WTC11 (cell line): ENCODE measurements around the gene PPP1R12A. TPM values are rescaled to one million over a fixed set of nuclear protein-coding genes. Genes with fewer than 3 reads are reported as not detected.

ENCODE experiments used
- ATAC-seq: fragments of 200-7000 bp; cut with Tn5 transposase; 2 replicates; pipeline ENCODE4 v1.10.0; 2021; ENCODE audit warnings: mild to moderate bottlenecking, moderate library complexity
- CTCF ChIA-PET: fragments of 300-600 bp; sonication (Branson Sonifier 250); formaldehyde crosslinking; loops from one replicate; lab custom pipeline; 2021; ENCODE audit warnings: antibody characterized with exemption; lab: Charles Lee
- POLR2A ChIA-PET: fragments of 350-600 bp; sonication (Branson Sonifier 250); formaldehyde crosslinking; loops from one replicate; lab custom pipeline; 2021; ENCODE audit warnings: antibody characterized with exemption; lab: Charles Lee
- DNase-seq: peaks from one replicate; pipeline ENCODE4 v3.0.0; 2021; ENCODE audit warnings: low spot score
- H3K27ac Mint-ChIP-seq: 2 replicates; pipeline ENCODE4 v1.8.0; 2021; ENCODE audit warnings: mixed read lengths
- H3K27me3 Mint-ChIP-seq: 2 replicates; pipeline ENCODE4 v1.8.0; 2021; ENCODE audit warnings: low read depth, mild to moderate bottlenecking, moderate library complexity, mixed read lengths
- H3K36me3 Mint-ChIP-seq: 2 replicates; pipeline ENCODE4 v1.8.0; 2021; ENCODE audit warnings: mixed read lengths
- H3K4me1 Mint-ChIP-seq: 2 replicates; pipeline ENCODE4 v1.8.0; 2022; ENCODE audit warnings: mixed read lengths
- H3K4me3 Mint-ChIP-seq: 2 replicates; pipeline ENCODE4 v1.8.0; 2021; ENCODE audit warnings: mild to moderate bottlenecking, moderate library complexity, mixed read lengths
- H3K9me3 Mint-ChIP-seq: 2 replicates; pipeline ENCODE4 v1.8.0; 2021; ENCODE audit warnings: mixed read lengths
- JUN ChIP-seq: sonication (generic); formaldehyde crosslinking; IDR thresholded peaks from 2 replicates; pipeline ENCODE4 v1.8.0; 2023; ENCODE audit warnings: mild to moderate bottlenecking, missing genetic modification reagents
- MXD4 ChIP-seq: fragments of 250-450 bp; sonication (Bioruptor Pico); IDR thresholded peaks from 2 replicates; pipeline ENCODE4 v1.8.0; 2021; ENCODE audit warnings: mild to moderate bottlenecking, moderate library complexity, borderline replicate concordance
- SMAD4 ChIP-seq: sonication (generic); formaldehyde crosslinking; IDR thresholded peaks from 2 replicates; pipeline ENCODE4 v1.8.0; 2022; ENCODE audit warnings: mild to moderate bottlenecking, missing genetic modification reagents
- TCF7 ChIP-seq: sonication (generic); formaldehyde crosslinking; IDR thresholded peaks from 2 replicates; pipeline ENCODE4 v1.8.0; 2022; ENCODE audit warnings: mild to moderate bottlenecking, low read depth, missing genetic modification reagents, moderate library complexity
- ZNF396 ChIP-seq: fragments of 250-450 bp; sonication (Bioruptor Pico); IDR thresholded peaks from 2 replicates; pipeline ENCODE4 v1.8.0; 2021; ENCODE audit warnings: mild to moderate bottlenecking, moderate library complexity, borderline replicate concordance
- total RNA-seq: library from RNA; stranded (reverse); gene quantifications from 3 replicates; pipeline ENCODE4 v1.2.3, GENCODE V29; 2021
- TF ChIP-seq, protein P1 (sequence below): fragments of 250-450 bp; sonication (Bioruptor Pico); IDR thresholded peaks from 2 replicates; pipeline ENCODE4 v2.1.2; 2022; ENCODE audit warnings: mild to moderate bottlenecking, moderate library complexity
- TF ChIP-seq, protein P2 (sequence below): sonication (generic); formaldehyde crosslinking; IDR thresholded peaks from 2 replicates; pipeline ENCODE4 v1.8.1; 2022; ENCODE audit warnings: mild to moderate bottlenecking, moderate library complexity, missing genetic modification reagents
- TF ChIP-seq, protein P3 (sequence below): sonication (generic); formaldehyde crosslinking; IDR thresholded peaks from 2 replicates; pipeline ENCODE4 v1.8.1; 2022; ENCODE audit warnings: mild to moderate bottlenecking, missing genetic modification reagents, moderate library complexity, borderline replicate concordance
- TF ChIP-seq, protein P4 (sequence below): sonication (generic); formaldehyde crosslinking; IDR thresholded peaks from 2 replicates; pipeline ENCODE4 v1.8.0; 2023; ENCODE audit warnings: missing genetic modification reagents, mild to moderate bottlenecking, borderline replicate concordance
- TF ChIP-seq, protein P5 (sequence below): sonication (generic); formaldehyde crosslinking; IDR thresholded peaks from 2 replicates; pipeline ENCODE4 v1.8.0; 2022; ENCODE audit warnings: mild to moderate bottlenecking, missing genetic modification reagents
- TF ChIP-seq, protein P6 (sequence below): sonication (generic); formaldehyde crosslinking; IDR thresholded peaks from 2 replicates; pipeline ENCODE4 v1.8.0; 2022; ENCODE audit warnings: mild to moderate bottlenecking, missing genetic modification reagents
- TF ChIP-seq, protein P7 (sequence below): fragments of 200-600 bp; IDR thresholded peaks from 2 replicates; pipeline ENCODE4 v1.8.0; 2022; ENCODE audit warnings: antibody characterized with exemption
- TF ChIP-seq, protein P8 (sequence below): sonication (generic); formaldehyde crosslinking; IDR thresholded peaks from 2 replicates; pipeline ENCODE4 v1.8.0; 2022; ENCODE audit warnings: missing genetic modification reagents
- TF ChIP-seq, protein P9 (sequence below): sonication (generic); formaldehyde crosslinking; IDR thresholded peaks from 2 replicates; pipeline ENCODE4 v1.8.0; 2023; ENCODE audit warnings: missing genetic modification reagents

PPP1R12A gene
- total RNA-seq, 1 experiment from 2014 or later = 83.8 TPM

DNA sequence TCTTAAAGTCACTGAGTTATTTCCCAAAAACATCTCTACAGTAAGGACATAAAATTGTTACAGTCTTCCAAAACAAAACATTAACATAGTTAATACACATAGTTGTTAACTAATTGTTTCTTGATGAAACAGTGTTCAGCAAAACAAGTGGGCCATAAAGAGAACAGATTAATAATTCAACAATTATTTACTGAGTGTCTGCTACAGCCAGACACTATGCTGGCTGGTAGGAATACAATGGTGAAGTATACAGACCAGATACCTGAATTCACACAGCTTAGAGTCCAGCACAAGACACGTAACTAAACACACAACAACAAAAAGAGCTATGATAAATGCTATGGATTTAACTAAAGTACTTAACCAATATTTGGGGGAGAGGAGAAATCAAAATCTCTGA is 47.0 kb downstream of the PPP1R12A start (continued):
- TF ChIP-seq, protein P1, sequence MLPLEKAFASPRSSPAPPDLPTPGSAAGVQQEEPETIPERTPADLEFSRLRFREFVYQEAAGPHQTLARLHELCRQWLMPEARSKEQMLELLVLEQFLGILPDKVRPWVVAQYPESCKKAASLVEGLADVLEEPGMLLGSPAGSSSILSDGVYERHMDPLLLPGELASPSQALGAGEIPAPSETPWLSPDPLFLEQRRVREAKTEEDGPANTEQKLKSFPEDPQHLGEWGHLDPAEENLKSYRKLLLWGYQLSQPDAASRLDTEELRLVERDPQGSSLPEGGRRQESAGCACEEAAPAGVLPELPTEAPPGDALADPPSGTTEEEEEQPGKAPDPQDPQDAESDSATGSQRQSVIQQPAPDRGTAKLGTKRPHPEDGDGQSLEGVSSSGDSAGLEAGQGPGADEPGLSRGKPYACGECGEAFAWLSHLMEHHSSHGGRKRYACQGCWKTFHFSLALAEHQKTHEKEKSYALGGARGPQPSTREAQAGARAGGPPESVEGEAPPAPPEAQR (CRISPR knock-in tag) = no peak
- TF ChIP-seq, protein P2, sequence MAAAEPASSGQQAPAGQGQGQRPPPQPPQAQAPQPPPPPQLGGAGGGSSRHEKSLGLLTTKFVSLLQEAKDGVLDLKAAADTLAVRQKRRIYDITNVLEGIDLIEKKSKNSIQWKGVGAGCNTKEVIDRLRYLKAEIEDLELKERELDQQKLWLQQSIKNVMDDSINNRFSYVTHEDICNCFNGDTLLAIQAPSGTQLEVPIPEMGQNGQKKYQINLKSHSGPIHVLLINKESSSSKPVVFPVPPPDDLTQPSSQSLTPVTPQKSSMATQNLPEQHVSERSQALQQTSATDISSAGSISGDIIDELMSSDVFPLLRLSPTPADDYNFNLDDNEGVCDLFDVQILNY = no peak
- TF ChIP-seq JUN (CRISPR knock-in tag) = no peak
- no peak for TF ChIP-seq MXD4 (CRISPR knock-in tag)
- TF ChIP-seq, protein P3, sequence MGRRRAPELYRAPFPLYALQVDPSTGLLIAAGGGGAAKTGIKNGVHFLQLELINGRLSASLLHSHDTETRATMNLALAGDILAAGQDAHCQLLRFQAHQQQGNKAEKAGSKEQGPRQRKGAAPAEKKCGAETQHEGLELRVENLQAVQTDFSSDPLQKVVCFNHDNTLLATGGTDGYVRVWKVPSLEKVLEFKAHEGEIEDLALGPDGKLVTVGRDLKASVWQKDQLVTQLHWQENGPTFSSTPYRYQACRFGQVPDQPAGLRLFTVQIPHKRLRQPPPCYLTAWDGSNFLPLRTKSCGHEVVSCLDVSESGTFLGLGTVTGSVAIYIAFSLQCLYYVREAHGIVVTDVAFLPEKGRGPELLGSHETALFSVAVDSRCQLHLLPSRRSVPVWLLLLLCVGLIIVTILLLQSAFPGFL (CRISPR knock-in tag) = no peak
- TF ChIP-seq, protein P4, sequence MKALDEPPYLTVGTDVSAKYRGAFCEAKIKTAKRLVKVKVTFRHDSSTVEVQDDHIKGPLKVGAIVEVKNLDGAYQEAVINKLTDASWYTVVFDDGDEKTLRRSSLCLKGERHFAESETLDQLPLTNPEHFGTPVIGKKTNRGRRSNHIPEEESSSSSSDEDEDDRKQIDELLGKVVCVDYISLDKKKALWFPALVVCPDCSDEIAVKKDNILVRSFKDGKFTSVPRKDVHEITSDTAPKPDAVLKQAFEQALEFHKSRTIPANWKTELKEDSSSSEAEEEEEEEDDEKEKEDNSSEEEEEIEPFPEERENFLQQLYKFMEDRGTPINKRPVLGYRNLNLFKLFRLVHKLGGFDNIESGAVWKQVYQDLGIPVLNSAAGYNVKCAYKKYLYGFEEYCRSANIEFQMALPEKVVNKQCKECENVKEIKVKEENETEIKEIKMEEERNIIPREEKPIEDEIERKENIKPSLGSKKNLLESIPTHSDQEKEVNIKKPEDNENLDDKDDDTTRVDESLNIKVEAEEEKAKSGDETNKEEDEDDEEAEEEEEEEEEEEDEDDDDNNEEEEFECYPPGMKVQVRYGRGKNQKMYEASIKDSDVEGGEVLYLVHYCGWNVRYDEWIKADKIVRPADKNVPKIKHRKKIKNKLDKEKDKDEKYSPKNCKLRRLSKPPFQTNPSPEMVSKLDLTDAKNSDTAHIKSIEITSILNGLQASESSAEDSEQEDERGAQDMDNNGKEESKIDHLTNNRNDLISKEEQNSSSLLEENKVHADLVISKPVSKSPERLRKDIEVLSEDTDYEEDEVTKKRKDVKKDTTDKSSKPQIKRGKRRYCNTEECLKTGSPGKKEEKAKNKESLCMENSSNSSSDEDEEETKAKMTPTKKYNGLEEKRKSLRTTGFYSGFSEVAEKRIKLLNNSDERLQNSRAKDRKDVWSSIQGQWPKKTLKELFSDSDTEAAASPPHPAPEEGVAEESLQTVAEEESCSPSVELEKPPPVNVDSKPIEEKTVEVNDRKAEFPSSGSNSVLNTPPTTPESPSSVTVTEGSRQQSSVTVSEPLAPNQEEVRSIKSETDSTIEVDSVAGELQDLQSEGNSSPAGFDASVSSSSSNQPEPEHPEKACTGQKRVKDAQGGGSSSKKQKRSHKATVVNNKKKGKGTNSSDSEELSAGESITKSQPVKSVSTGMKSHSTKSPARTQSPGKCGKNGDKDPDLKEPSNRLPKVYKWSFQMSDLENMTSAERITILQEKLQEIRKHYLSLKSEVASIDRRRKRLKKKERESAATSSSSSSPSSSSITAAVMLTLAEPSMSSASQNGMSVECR (CRISPR knock-in tag) = no peak
- TF ChIP-seq ZNF396 (CRISPR knock-in tag) = no peak
- TF ChIP-seq, protein P5, sequence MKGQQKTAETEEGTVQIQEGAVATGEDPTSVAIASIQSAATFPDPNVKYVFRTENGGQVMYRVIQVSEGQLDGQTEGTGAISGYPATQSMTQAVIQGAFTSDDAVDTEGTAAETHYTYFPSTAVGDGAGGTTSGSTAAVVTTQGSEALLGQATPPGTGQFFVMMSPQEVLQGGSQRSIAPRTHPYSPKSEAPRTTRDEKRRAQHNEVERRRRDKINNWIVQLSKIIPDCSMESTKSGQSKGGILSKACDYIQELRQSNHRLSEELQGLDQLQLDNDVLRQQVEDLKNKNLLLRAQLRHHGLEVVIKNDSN (CRISPR knock-in tag) = no peak
- no peak for TF ChIP-seq TCF7 (CRISPR knock-in tag)
- no peak for TF ChIP-seq SMAD4 (CRISPR knock-in tag)
- TF ChIP-seq, protein P6, sequence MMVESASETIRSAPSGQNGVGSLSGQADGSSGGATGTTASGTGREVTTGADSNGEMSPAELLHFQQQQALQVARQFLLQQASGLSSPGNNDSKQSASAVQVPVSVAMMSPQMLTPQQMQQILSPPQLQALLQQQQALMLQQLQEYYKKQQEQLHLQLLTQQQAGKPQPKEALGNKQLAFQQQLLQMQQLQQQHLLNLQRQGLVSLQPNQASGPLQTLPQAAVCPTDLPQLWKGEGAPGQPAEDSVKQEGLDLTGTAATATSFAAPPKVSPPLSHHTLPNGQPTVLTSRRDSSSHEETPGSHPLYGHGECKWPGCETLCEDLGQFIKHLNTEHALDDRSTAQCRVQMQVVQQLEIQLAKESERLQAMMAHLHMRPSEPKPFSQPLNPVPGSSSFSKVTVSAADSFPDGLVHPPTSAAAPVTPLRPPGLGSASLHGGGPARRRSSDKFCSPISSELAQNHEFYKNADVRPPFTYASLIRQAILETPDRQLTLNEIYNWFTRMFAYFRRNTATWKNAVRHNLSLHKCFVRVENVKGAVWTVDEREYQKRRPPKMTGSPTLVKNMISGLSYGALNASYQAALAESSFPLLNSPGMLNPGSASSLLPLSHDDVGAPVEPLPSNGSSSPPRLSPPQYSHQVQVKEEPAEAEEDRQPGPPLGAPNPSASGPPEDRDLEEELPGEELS = no peak

DNA sequence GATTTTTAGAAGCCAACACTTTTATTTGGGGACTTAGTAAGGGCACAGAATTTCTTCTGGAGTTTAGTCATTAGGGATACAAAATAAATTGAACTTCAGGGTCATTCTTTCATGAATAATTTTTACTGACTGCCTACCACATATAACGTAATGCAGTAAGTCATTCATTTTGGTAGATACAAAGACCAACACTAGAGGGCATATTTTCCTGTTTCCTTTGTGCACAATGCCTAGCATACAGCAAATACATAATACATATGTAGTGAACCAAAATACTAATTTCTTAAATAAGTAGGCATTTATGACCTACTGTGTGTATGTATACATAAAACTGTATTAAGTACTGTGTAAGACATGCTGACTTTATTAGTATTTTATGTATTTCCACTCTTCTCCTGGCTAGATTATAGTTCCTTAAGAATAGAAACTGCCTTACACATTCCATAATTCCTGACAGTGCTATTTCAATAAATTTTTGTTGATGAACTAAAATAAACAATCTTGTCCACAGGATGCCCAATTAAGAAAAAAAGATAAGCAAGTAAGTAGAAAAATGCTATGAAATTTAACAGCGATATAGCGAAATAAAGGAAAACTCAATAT is 47.9 kb downstream of the PPP1R12A start:
- ATAC-seq (peak; percentile 70), DNase-seq (no peak)
- no peaks in the 10 kb centered on the region for H3K27me3 Mint-ChIP-seq
- TF ChIP-seq, protein P7, sequence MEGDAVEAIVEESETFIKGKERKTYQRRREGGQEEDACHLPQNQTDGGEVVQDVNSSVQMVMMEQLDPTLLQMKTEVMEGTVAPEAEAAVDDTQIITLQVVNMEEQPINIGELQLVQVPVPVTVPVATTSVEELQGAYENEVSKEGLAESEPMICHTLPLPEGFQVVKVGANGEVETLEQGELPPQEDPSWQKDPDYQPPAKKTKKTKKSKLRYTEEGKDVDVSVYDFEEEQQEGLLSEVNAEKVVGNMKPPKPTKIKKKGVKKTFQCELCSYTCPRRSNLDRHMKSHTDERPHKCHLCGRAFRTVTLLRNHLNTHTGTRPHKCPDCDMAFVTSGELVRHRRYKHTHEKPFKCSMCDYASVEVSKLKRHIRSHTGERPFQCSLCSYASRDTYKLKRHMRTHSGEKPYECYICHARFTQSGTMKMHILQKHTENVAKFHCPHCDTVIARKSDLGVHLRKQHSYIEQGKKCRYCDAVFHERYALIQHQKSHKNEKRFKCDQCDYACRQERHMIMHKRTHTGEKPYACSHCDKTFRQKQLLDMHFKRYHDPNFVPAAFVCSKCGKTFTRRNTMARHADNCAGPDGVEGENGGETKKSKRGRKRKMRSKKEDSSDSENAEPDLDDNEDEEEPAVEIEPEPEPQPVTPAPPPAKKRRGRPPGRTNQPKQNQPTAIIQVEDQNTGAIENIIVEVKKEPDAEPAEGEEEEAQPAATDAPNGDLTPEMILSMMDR = peak; percentile 40; the same call in 1 of the 2 replicates
- TF ChIP-seq, protein P8, sequence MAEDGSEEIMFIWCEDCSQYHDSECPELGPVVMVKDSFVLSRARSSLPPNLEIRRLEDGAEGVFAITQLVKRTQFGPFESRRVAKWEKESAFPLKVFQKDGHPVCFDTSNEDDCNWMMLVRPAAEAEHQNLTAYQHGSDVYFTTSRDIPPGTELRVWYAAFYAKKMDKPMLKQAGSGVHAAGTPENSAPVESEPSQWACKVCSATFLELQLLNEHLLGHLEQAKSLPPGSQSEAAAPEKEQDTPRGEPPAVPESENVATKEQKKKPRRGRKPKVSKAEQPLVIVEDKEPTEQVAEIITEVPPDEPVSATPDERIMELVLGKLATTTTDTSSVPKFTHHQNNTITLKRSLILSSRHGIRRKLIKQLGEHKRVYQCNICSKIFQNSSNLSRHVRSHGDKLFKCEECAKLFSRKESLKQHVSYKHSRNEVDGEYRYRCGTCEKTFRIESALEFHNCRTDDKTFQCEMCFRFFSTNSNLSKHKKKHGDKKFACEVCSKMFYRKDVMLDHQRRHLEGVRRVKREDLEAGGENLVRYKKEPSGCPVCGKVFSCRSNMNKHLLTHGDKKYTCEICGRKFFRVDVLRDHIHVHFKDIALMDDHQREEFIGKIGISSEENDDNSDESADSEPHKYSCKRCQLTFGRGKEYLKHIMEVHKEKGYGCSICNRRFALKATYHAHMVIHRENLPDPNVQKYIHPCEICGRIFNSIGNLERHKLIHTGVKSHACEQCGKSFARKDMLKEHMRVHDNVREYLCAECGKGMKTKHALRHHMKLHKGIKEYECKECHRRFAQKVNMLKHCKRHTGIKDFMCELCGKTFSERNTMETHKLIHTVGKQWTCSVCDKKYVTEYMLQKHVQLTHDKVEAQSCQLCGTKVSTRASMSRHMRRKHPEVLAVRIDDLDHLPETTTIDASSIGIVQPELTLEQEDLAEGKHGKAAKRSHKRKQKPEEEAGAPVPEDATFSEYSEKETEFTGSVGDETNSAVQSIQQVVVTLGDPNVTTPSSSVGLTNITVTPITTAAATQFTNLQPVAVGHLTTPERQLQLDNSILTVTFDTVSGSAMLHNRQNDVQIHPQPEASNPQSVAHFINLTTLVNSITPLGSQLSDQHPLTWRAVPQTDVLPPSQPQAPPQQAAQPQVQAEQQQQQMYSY (CRISPR knock-in tag) = no peak
- TF ChIP-seq, protein P9, sequence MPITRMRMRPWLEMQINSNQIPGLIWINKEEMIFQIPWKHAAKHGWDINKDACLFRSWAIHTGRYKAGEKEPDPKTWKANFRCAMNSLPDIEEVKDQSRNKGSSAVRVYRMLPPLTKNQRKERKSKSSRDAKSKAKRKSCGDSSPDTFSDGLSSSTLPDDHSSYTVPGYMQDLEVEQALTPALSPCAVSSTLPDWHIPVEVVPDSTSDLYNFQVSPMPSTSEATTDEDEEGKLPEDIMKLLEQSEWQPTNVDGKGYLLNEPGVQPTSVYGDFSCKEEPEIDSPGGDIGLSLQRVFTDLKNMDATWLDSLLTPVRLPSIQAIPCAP (CRISPR knock-in tag) = no peak
- H3K36me3 Mint-ChIP-seq = peaks cover 2% of the 10 kb centered on the region; the same call in 1 of the 2 replicates
- H3K4me3 Mint-ChIP-seq = no peak overlapping the region
- ChIA-PET CTCF (interaction anchor here (0.7 to 1.2 kb wide), 6 partner anchors 8 to 156 kb away, joined by 3 to 5 read pairs (median 3); partner anchors contain the start of gene PPP1R12A), POLR2A (no interaction called here)
- no peaks in the 10 kb centered on the region for H3K9me3 Mint-ChIP-seq
- peaks cover 43% of the 10 kb centered on the region for H3K4me1 Mint-ChIP-seq
- no peak overlapping the region for H3K27ac Mint-ChIP-seq
